CD4-positive, alpha-beta memory T cell (primary cell): Measurements from ENCODE around the gene LITAF. TPM values are rescaled to one million over a fixed set of nuclear protein-coding genes. Genes with fewer than 3 reads are reported as not detected.

ENCODE experiments used
- CTCF ChIA-PET: fragments of 350-600 bp; sonication (Branson Sonifier 250); formaldehyde crosslinking; loops from one replicate; lab custom pipeline; 2021; ENCODE audit warnings: inconsistent platforms; ENCODE audit not compliant: partially characterized antibody; lab: Charles Lee
- POLR2A ChIA-PET: fragments of 350-600 bp; sonication (Branson Sonifier 250); formaldehyde crosslinking; loops from one replicate; lab custom pipeline; 2021; ENCODE audit not compliant: partially characterized antibody; lab: Charles Lee
- DNase-seq, 5 donors: peaks; one replicate each; pipeline versions ENCODE4 v3.0.0 to v3.0.0-alpha.2; 2020 to 2022; ENCODE audit warnings: mixed read lengths in 1 of 5
- H3K27ac ChIP-seq: one replicate; pipeline ENCODE4 v1.7.0; 2013; ENCODE audit warnings: low read depth, low read length
- H3K27me3 ChIP-seq: 2 replicates; pipeline ENCODE4 v1.7.0; 2013; ENCODE audit warnings: mild to moderate bottlenecking, low read length, moderate library complexity; ENCODE audit not compliant: insufficient read depth
- H3K36me3 ChIP-seq: 2 replicates; pipeline ENCODE4 v1.7.0; 2013; ENCODE audit warnings: mild to moderate bottlenecking, low read length, moderate library complexity; ENCODE audit not compliant: insufficient read depth
- H3K4me1 ChIP-seq: 2 replicates; pipeline ENCODE4 v1.7.0; 2013; ENCODE audit warnings: mild to moderate bottlenecking, low read length, moderate library complexity; ENCODE audit not compliant: insufficient read depth
- H3K4me3 ChIP-seq, 2 donors: one replicate each; pipeline ENCODE4 v1.7.0; 2013; ENCODE audit warnings: low read length in 2 of 2, mild to moderate bottlenecking in 1 of 2
- H3K9me3 ChIP-seq, 2 donors: one replicate each; pipeline ENCODE4 v1.7.0; 2013; ENCODE audit warnings: low read length in 2 of 2, control low read depth in 1 of 2; ENCODE audit not compliant: control insufficient read depth in 1 of 2
- H3K27ac Mint-ChIP-seq, 7 donors: one replicate each; pipeline ENCODE4 v1.8.0; 2020 to 2021; ENCODE audit warnings: mixed read lengths in 7 of 7, mild to moderate bottlenecking in 6 of 7, inconsistent platforms in 3 of 7, moderate library complexity in 3 of 7
- H3K27me3 Mint-ChIP-seq, 2 donors: one replicate each; pipeline ENCODE4 v1.8.0; 2020 to 2021; ENCODE audit warnings: mixed read lengths in 2 of 2
- H3K36me3 Mint-ChIP-seq, 2 donors: one replicate each; pipeline ENCODE4 v1.8.0; 2020 to 2021; ENCODE audit warnings: mixed read lengths in 2 of 2, inconsistent platforms in 1 of 2, mild to moderate bottlenecking in 1 of 2
- H3K4me1 Mint-ChIP-seq, 4 donors: one replicate each; pipeline ENCODE4 v1.8.0; 2020 to 2021; ENCODE audit warnings: mixed read lengths in 4 of 4, mild to moderate bottlenecking in 1 of 4
- H3K4me3 Mint-ChIP-seq, 8 donors: one replicate each; pipeline ENCODE4 v1.8.0; 2020 to 2021; ENCODE audit warnings: mixed read lengths in 8 of 8, mild to moderate bottlenecking in 7 of 8, moderate library complexity in 6 of 8, inconsistent platforms in 3 of 8
- H3K9me3 Mint-ChIP-seq, 8 donors: one replicate each; pipeline ENCODE4 v1.8.0; 2020 to 2021; ENCODE audit warnings: mixed read lengths in 8 of 8, mild to moderate bottlenecking in 5 of 8, inconsistent platforms in 3 of 8, moderate library complexity in 1 of 8
- intact Hi-C: fragments of 100-400 bp; cut with micrococcal nuclease; formaldehyde crosslinking; loops from one replicate; pipeline ENCODE4 v1.15.1; 2023
- polyA plus RNA-seq, 2 donors: library from polyadenylated mRNA; unstranded; fragments of 300-500 nt; fragmentation: Illumina TruSeq; gene quantifications; one replicate each; pipeline ENCODE4 v1.2.3, GENCODE V29; 2021
- total RNA-seq, 2 experiments: library from RNA; stranded (reverse); gene quantifications; one replicate each; pipeline ENCODE4 v1.2.3, GENCODE V29; 2021

LITAF gene
- total and polyA plus RNA-seq, 4 experiments from 2014 or later, result 155 to 496 (median 250) TPM

- ChIA-PET CTCF (interaction anchor here (1.1 to 3.5 kb wide), 4 partner anchors 24 to 159 kb away, joined by 3 to 22 read pairs (median 11); no protein-coding TSS in a partner anchor), POLR2A (interaction anchor here (0.5 to 10.7 kb wide), 4 partner anchors 10 to 197 kb away, joined by 3 to 134 read pairs (median 4); partner anchors contain the start of gene LITAF)
- Histone ChIP-seq H3K4me3 (no peak overlapping the region), H3K27ac (no peak overlapping the region), H3K9me3 (no peaks in the 10 kb centered on the region), H3K4me1 (peaks cover 55% of the 10 kb centered on the region), H3K36me3 (peaks cover 46% of the 10 kb centered on the region), H3K27me3 (no peaks in the 10 kb centered on the region)
- peak overlapping the region; percentile 88 to 96 (median 93) for H3K27ac Mint-ChIP-seq
- intact Hi-C loops, result no loop called here
- H3K36me3 Mint-ChIP-seq, result peaks cover 44 to 55% of the 10 kb centered on the region in 2 donors
- no peak for DNase-seq
- no peaks in the 10 kb centered on the region for H3K27me3 Mint-ChIP-seq
- H3K4me1 Mint-ChIP-seq, result peaks cover 36 to 68% (median 48%) of the 10 kb centered on the region in 4 donors
- peaks cover 0 to 5% (median 0%) of the 10 kb centered on the region in 8 donors for H3K9me3 Mint-ChIP-seq
- peak overlapping the region; percentile 10 to 85 (median 70) for H3K4me3 Mint-ChIP-seq
Observed at GRCh38 chr16:11556214-11556819, 30.4 kb downstream of the LITAF start.

DNA sequence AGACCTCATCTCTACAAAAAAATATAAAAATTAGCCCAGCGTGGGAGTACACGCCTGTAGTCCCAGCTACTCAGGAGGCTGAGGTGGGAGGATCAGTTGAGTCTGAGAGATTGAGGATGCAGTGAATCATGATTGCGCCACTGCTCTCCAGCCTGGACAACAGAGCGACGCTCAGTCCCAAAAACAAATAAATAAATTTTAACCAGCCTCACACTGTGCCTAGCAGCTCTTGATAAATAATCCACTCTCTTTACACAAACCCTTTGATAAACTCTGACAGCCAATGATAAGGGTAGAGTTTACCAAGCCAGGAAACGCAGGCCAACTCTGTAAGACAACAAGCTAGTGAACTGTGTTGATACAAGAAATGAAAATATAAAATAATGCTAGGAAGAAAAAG, 32.7 kb downstream of the LITAF start:
- Mint-ChIP-seq H3K36me3 (peaks cover 66 to 74% of the 10 kb centered on the region in 2 donors), H3K4me1 (peaks cover 31 to 50% (median 34%) of the 10 kb centered on the region in 4 donors), H3K9me3 (peaks cover 0 to 9% (median 0%) of the 10 kb centered on the region in 8 donors), H3K27ac (peak overlapping the region in 5 of 7 donors; percentile 8 to 76 (median 38)), H3K27me3 (no peaks in the 10 kb centered on the region), H3K4me3 (no peak overlapping the region)
- no peak overlapping the region for H3K27ac ChIP-seq
- no peak overlapping the region for H3K4me3 ChIP-seq
- no peaks in the 10 kb centered on the region for H3K9me3 ChIP-seq
- ChIA-PET CTCF (interaction anchor here (1.0 to 3.5 kb wide), 4 partner anchors 19 to 89 kb away, joined by 3 to 22 read pairs (median 12); no protein-coding TSS in a partner anchor), POLR2A (interaction anchor here (1.0 to 10.7 kb wide), 3 partner anchors 9 to 68 kb away, joined by 5 to 134 read pairs (median 7); partner anchors contain the start of gene LITAF)
- peaks cover 34% of the 10 kb centered on the region for H3K4me1 ChIP-seq
- peaks cover 67% of the 10 kb centered on the region for H3K36me3 ChIP-seq
- no peak for DNase-seq
- H3K27me3 ChIP-seq, result no peaks in the 10 kb centered on the region
- intact Hi-C loops, result no loop called here

DNA sequence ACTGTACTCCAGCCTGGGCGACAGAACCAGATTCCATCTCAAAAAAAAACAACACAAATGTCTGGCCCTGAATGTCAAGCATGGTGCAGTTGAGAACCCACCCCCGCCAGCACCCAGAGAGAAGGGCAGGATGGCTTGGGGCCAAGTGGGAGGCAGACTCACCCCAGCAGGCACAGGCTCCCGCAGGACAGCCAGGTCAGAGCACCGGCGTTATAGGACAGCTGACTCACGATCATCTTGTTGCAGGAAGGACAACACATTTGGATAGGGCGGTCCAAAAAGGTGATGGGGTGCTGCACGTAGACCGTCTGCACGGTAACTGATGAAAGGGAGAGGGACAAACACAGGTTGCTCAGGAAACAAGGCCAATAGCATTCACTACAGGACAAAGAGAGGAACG, 33.3 kb downstream of the LITAF start:
- no peaks in the 10 kb centered on the region for H3K27me3 Mint-ChIP-seq
- peaks cover 73 to 81% of the 10 kb centered on the region in 2 donors for H3K36me3 Mint-ChIP-seq
- ChIA-PET CTCF (interaction anchor here (0.7 to 3.5 kb wide), 3 partner anchors 21 to 86 kb away, joined by 3 to 22 read pairs (median 5); no protein-coding TSS in a partner anchor), POLR2A (interaction anchor here (1.5 kb wide), 1 partner anchor 9 kb away, joined by 7 read pairs; no protein-coding TSS in a partner anchor)
- Histone ChIP-seq H3K4me1 (peaks cover 27% of the 10 kb centered on the region), H3K4me3 (no peak overlapping the region), H3K36me3 (peaks cover 73% of the 10 kb centered on the region), H3K27me3 (no peaks in the 10 kb centered on the region), H3K27ac (no peak overlapping the region), H3K9me3 (no peaks in the 10 kb centered on the region)
- intact Hi-C loops, result no loop called here
- peaks cover 26 to 43% (median 28%) of the 10 kb centered on the region in 4 donors for H3K4me1 Mint-ChIP-seq
- peak overlapping the region in 3 of 7 donors; percentile 29 to 78 (median 66) for H3K27ac Mint-ChIP-seq
- DNase-seq, result no peak
- no peak overlapping the region for H3K4me3 Mint-ChIP-seq
- H3K9me3 Mint-ChIP-seq, result peaks cover 0 to 9% (median 0%) of the 10 kb centered on the region in 8 donors

DNA sequence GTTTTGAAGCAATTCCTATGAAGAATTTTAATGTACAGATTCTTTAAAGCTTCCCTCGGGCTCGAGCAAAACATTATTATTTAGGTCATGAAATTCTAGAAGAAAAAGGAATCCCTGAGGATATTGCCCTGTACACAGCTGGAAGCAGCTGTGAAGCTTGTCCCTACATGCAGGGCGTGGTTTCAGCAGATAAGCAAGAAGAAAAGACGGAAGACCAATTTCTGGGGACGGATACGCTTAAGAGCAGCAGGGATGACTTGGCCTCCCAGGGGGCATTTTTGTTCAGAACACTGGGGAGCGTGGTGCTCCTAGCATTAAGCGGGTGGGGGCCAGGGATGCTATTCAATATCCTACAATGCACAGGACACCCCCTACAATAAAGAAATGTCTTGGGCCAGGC, 34.3 kb downstream of the LITAF start:
- peaks cover 20 to 34% (median 22%) of the 10 kb centered on the region in 4 donors for H3K4me1 Mint-ChIP-seq
- POLR2A ChIA-PET, result no interaction called here

DNA sequence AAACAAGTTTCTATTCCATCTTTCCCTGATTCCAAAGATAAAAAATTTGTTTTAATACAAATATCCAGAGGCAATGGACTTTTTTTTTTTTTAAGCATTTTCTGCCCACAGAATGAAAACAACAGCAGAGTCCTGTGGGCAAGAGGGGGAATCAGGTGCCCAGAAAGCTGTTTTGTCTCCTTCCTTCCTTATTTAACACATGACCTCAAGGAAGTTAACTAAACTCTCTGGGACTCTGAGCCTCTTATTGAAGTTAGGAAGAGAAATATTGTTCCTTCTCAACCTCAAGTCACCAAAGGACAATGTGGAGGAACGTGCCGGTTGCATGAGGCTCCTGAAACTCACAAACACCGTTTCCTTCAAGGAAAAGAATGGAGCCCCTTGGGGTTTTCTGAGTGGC, 34.9 kb downstream of the LITAF start:
- intact Hi-C loops, result no loop called here
- peaks cover 82% of the 10 kb centered on the region for H3K36me3 ChIP-seq
- H3K9me3 ChIP-seq, result no peaks in the 10 kb centered on the region
- no peak overlapping the region for H3K27ac ChIP-seq
- no peak overlapping the region for H3K4me3 ChIP-seq
- H3K27me3 ChIP-seq, result no peaks in the 10 kb centered on the region
- H3K27ac Mint-ChIP-seq, result peak overlapping the region in 2 of 7 donors; percentile 13 to 29
- H3K4me1 Mint-ChIP-seq, result peaks cover 14 to 28% (median 17%) of the 10 kb centered on the region in 4 donors
- POLR2A ChIA-PET, result interaction anchor here (0.6 kb wide), 1 partner anchor 14 kb away, joined by 3 read pairs; no protein-coding TSS in a partner anchor
- no peak overlapping the region for H3K4me3 Mint-ChIP-seq
- peaks cover 82 to 89% of the 10 kb centered on the region in 2 donors for H3K36me3 Mint-ChIP-seq
- CTCF ChIA-PET, result interaction anchor here (2.2 kb wide), 1 partner anchor 20 kb away, joined by 5 read pairs; no protein-coding TSS in a partner anchor
- no peak for DNase-seq
- peaks cover 0 to 9% (median 0%) of the 10 kb centered on the region in 8 donors for H3K9me3 Mint-ChIP-seq
- H3K4me1 ChIP-seq, result peaks cover 12% of the 10 kb centered on the region
- H3K27me3 Mint-ChIP-seq, result no peaks in the 10 kb centered on the region

More for the DNA sequence above, 34.3 kb downstream of the LITAF start:
- no peak overlapping the region for H3K4me3 Mint-ChIP-seq
- no peak overlapping the region for H3K4me3 ChIP-seq
- H3K27me3 Mint-ChIP-seq, result no peaks in the 10 kb centered on the region
- H3K27me3 ChIP-seq, result no peaks in the 10 kb centered on the region
- peaks cover 18% of the 10 kb centered on the region for H3K4me1 ChIP-seq
- peaks cover 82 to 89% of the 10 kb centered on the region in 2 donors for H3K36me3 Mint-ChIP-seq
- peaks cover 0 to 9% (median 0%) of the 10 kb centered on the region in 8 donors for H3K9me3 Mint-ChIP-seq
- intact Hi-C loops, result no loop called here
- no peaks in the 10 kb centered on the region for H3K9me3 ChIP-seq
- H3K27ac Mint-ChIP-seq, result peak overlapping the region in 1 of 7 donors; percentile 79
- peaks cover 82% of the 10 kb centered on the region for H3K36me3 ChIP-seq
- H3K27ac ChIP-seq, result no peak overlapping the region
- DNase-seq, result no peak
- CTCF ChIA-PET, result interaction anchor here (0.7 to 2.2 kb wide), 2 partner anchors 20 to 87 kb away, joined by 3 to 5 read pairs; no protein-coding TSS in a partner anchor

- POLR2A ChIA-PET, result no interaction called here
- peaks cover 76% of the 10 kb centered on the region for H3K36me3 ChIP-seq
- H3K4me1 Mint-ChIP-seq, result peaks cover 5 to 19% (median 8%) of the 10 kb centered on the region in 4 donors
- H3K4me1 ChIP-seq, result peaks cover 3% of the 10 kb centered on the region
- intact Hi-C loops, result no loop called here
- no peak overlapping the region for H3K4me3 Mint-ChIP-seq
- H3K9me3 Mint-ChIP-seq, result peaks cover 0 to 4% (median 0%) of the 10 kb centered on the region in 8 donors
- H3K27me3 ChIP-seq, result no peaks in the 10 kb centered on the region
- CTCF ChIA-PET, result interaction anchor here (2.2 kb wide), 1 partner anchor 19 kb away, joined by 5 read pairs; no protein-coding TSS in a partner anchor
- peak overlapping the region in 5 of 7 donors; percentile 13 to 72 (median 60) for H3K27ac Mint-ChIP-seq
- H3K27me3 Mint-ChIP-seq, result no peaks in the 10 kb centered on the region
- no peak for DNase-seq
- H3K36me3 Mint-ChIP-seq, result peaks cover 74 to 84% of the 10 kb centered on the region in 2 donors
- no peak overlapping the region for H3K4me3 ChIP-seq
- no peaks in the 10 kb centered on the region for H3K9me3 ChIP-seq
- H3K27ac ChIP-seq, result no peak overlapping the region
Observed at GRCh38 chr16:11550791-11551498, 35.8 kb downstream of the LITAF start.
